SK-N-MC (cell line): ENCODE data around the gene ESPNL.

Experiments used
- DNase-seq: peaks from one replicate; pipeline ENCODE4 v3.0.0-alpha.2; 2011; ENCODE audit warnings: low read depth, low spot score
- H3K27ac ChIP-seq: fragments of 200-600 bp; sonication (generic); 2 replicates; pipeline ENCODE4 v1.5.1; 2016; ENCODE audit warnings: mixed run types
- H3K36me3 ChIP-seq: fragments of 200-600 bp; sonication (generic); 2 replicates; pipeline ENCODE4 v1.6.1; 2017; ENCODE audit warnings: antibody characterized with exemption, low read length, mixed read lengths; ENCODE audit not compliant: insufficient read depth
- H3K4me3 ChIP-seq: fragments of 200-600 bp; sonication (generic); 2 replicates; pipeline ENCODE4 v1.5.1; 2016
- H3K9ac ChIP-seq: fragments of 200-600 bp; sonication (generic); 2 replicates; pipeline ENCODE4 v1.8.0; 2017; ENCODE audit warnings: mixed run types, mixed read lengths; ENCODE audit not compliant: insufficient read length
- H3K9me3 ChIP-seq: fragments of 200-600 bp; sonication (generic); 2 replicates; pipeline ENCODE4 v1.6.1; 2017; ENCODE audit warnings: low read depth, mild to moderate bottlenecking, antibody characterized with exemption, low read length, moderate library complexity, mixed read lengths
- EZH2 ChIP-seq: fragments of 200-600 bp; sonication (generic); IDR thresholded peaks from one replicate; pipeline ENCODE4 v1.6.1; 2017; ENCODE audit warnings: antibody characterized with exemption
- FOXP2 ChIP-seq: optimal IDR thresholded peaks from 2 replicates; pipeline ENCODE3; 2011; ENCODE audit warnings: mild to moderate bottlenecking, moderate library complexity; ENCODE audit not compliant: insufficient read depth; ENCODE audit errors: extremely low read length, control extremely low read depth
- POLR2AphosphoS5 ChIP-seq: IDR thresholded peaks from 2 replicates; pipeline ENCODE4 v1.6.1; 2012; ENCODE audit warnings: mild to moderate bottlenecking, low read depth, low read length, borderline replicate concordance

Gene ESPNL

GRCh38 chr2:238082827-238083226 lies 17.3 kb upstream of the ESPNL start:
- TF ChIP-seq FOXP2 (no peak), EZH2 (no peak), POLR2AphosphoS5 (no peak)
- H3K27ac ChIP-seq: no peak overlapping the region
- no peak overlapping the region for H3K9ac ChIP-seq
- peaks cover 82% of the 10 kb centered on the region for H3K36me3 ChIP-seq
- no peaks in the 10 kb centered on the region for H3K9me3 ChIP-seq
- no peak overlapping the region for H3K4me3 ChIP-seq
- no peak for DNase-seq

GRCh38 chr2:238083919-238084318 lies 16.2 kb upstream of the ESPNL start:
- Histone ChIP-seq H3K27ac (no peak overlapping the region), H3K36me3 (peaks cover 73% of the 10 kb centered on the region), H3K9me3 (no peaks in the 10 kb centered on the region), H3K9ac (no peak overlapping the region), H3K4me3 (no peak overlapping the region)
- DNase-seq: no peak
- TF ChIP-seq POLR2AphosphoS5 (no peak), EZH2 (no peak), FOXP2 (no peak)

- Histone ChIP-seq H3K9ac (no peak overlapping the region), H3K27ac (no peak overlapping the region), H3K36me3 (peaks cover 64% of the 10 kb centered on the region), H3K9me3 (no peaks in the 10 kb centered on the region), H3K4me3 (no peak overlapping the region)
- no peak for DNase-seq
- TF ChIP-seq EZH2: no peak
- TF ChIP-seq POLR2AphosphoS5: no peak
- no peak for TF ChIP-seq FOXP2
These were observed 15.4 kb upstream of the ESPNL start for GRCh38 chr2:238084761-238085160.

- Histone ChIP-seq H3K36me3 (peaks cover 56% of the 10 kb centered on the region), H3K9ac (no peak overlapping the region), H3K27ac (no peak overlapping the region), H3K9me3 (no peaks in the 10 kb centered on the region), H3K4me3 (no peak overlapping the region)
- TF ChIP-seq POLR2AphosphoS5 (no peak), EZH2 (no peak), FOXP2 (no peak)
- no peak for DNase-seq
These were observed 14.2 kb upstream of the ESPNL start for GRCh38 chr2:238085899-238086298.

GRCh38 chr2:238087211-238087610 lies 12.9 kb upstream of the ESPNL start:
- Histone ChIP-seq H3K27ac (no peak overlapping the region), H3K36me3 (peaks cover 48% of the 10 kb centered on the region), H3K9me3 (no peaks in the 10 kb centered on the region), H3K9ac (no peak overlapping the region), H3K4me3 (no peak overlapping the region)
- no peak for DNase-seq
- no peak for TF ChIP-seq FOXP2
- TF ChIP-seq EZH2: no peak
- TF ChIP-seq POLR2AphosphoS5: no peak

GRCh38 chr2:238090887-238091286 lies 9.3 kb upstream of the ESPNL start:
- Histone ChIP-seq H3K4me3 (no peak overlapping the region), H3K9me3 (no peaks in the 10 kb centered on the region), H3K27ac (no peak overlapping the region), H3K36me3 (peaks cover 17% of the 10 kb centered on the region), H3K9ac (no peak overlapping the region)
- no peak for DNase-seq
- TF ChIP-seq EZH2 (no peak), POLR2AphosphoS5 (no peak), FOXP2 (no peak)

GRCh38 chr2:238091436-238092060 lies 8.6 kb upstream of the ESPNL start:
- Histone ChIP-seq H3K9me3 (no peaks in the 10 kb centered on the region), H3K4me3 (no peak overlapping the region), H3K9ac (no peak overlapping the region), H3K36me3 (peaks cover 11% of the 10 kb centered on the region), H3K27ac (no peak overlapping the region)
- no peak for TF ChIP-seq POLR2AphosphoS5
- no peak for TF ChIP-seq EZH2
- TF ChIP-seq FOXP2: no peak
- no peak for DNase-seq

- Histone ChIP-seq H3K4me3 (no peak overlapping the region), H3K9ac (no peak overlapping the region), H3K9me3 (no peaks in the 10 kb centered on the region), H3K27ac (no peak overlapping the region), H3K36me3 (peaks cover 7% of the 10 kb centered on the region; the same call in 1 of the 2 replicates)
- TF ChIP-seq FOXP2 (no peak), EZH2 (no peak), POLR2AphosphoS5 (peak; percentile 30; the same call in 1 of the 2 replicates)
- no peak for DNase-seq
These were observed 7.6 kb upstream of the ESPNL start for GRCh38 chr2:238092486-238093035.
